ENCODE results near the gene FLOT2. TPM values are rescaled to one million over a fixed set of nuclear protein-coding genes. Genes with fewer than 3 reads are reported as not detected.

The FLOT2 gene
- total RNA-seq, 1 experiment from 2014 or later: 98.1 TPM

DNA sequence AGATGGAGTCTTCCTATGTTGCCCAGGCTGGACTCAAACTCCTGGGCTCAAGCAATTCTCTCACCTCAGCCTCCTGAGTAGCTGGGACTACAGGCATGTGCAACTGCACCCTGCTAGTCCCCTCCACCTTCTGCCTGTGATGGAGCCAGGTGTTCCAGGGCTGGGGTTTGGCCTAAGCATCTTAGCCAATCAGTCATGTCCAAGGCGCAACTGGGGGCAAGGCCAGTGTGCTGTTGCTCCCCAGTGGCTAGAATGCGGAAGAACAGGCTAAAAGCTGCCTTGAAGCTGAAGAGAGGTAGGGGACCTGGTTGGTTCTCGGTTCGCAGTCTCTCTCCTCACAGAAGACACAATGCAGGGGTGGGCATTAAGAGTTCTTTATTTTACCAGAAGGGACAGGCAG, 18.6 kb downstream of the FLOT2 start:
- no peak overlapping the region for H3K9ac ChIP-seq (ENCODE audit: low read length)
- no peak overlapping the region for H2AFZ ChIP-seq (ENCODE audit: low read depth, low read length, poor library complexity, severe bottlenecking)
- ATAC-seq (peak; percentile 99), DNase-seq (ENCODE audit: low read depth, low spot score) (peak; percentile 67)
- peaks cover 0 to 5% of the 10 kb centered on the region in 2 experiments; a peak in 1 of 4 replicates for H3K36me3 ChIP-seq (ENCODE audit: control insufficient read depth in 1 of 2, insufficient read depth in 2 of 2, low read length in 2 of 2)
- H3K4me1 ChIP-seq (ENCODE audit: control insufficient read depth in 1 of 2, insufficient read depth in 2 of 2, low read length in 2 of 2): no peaks in the 10 kb centered on the region; a peak in 1 of 4 replicates
- POLR2A ChIA-PET: interaction anchor here (0.6 to 1.2 kb wide), 5 partner anchors 19 to 154 kb away, joined by 3 to 5 read pairs (median 3); partner anchors contain the start of genes FAM222B and NEK8
- intact Hi-C loops (cut with micrococcal nuclease): loop anchor here (1.0 kb wide), 2 partner anchors 116 to 152 kb away; no protein-coding TSS in a partner anchor
- no peaks in the 10 kb centered on the region for H3K79me2 ChIP-seq (ENCODE audit: insufficient read depth, low read length)
- H3K9me2 ChIP-seq (ENCODE audit: insufficient read depth): no peaks in the 10 kb centered on the region
- TF ChIP-seq JUND (IDR thresholded peaks at IDR 0.05) (no peak), RAD21 (IDR thresholded peaks at IDR 0.05; ENCODE audit: low read depth) (peak; percentile 92)
- TF ChIP-seq, protein P1, sequence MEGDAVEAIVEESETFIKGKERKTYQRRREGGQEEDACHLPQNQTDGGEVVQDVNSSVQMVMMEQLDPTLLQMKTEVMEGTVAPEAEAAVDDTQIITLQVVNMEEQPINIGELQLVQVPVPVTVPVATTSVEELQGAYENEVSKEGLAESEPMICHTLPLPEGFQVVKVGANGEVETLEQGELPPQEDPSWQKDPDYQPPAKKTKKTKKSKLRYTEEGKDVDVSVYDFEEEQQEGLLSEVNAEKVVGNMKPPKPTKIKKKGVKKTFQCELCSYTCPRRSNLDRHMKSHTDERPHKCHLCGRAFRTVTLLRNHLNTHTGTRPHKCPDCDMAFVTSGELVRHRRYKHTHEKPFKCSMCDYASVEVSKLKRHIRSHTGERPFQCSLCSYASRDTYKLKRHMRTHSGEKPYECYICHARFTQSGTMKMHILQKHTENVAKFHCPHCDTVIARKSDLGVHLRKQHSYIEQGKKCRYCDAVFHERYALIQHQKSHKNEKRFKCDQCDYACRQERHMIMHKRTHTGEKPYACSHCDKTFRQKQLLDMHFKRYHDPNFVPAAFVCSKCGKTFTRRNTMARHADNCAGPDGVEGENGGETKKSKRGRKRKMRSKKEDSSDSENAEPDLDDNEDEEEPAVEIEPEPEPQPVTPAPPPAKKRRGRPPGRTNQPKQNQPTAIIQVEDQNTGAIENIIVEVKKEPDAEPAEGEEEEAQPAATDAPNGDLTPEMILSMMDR (IDR thresholded peaks at IDR 0.05 in 2 of 3, conservative IDR thresholded peaks at IDR 0.05 in 1 of 3; ENCODE audit: borderline replicate concordance in 1 of 3, insufficient read depth in 1 of 3, low read depth in 2 of 3, low read length in 2 of 3): peak; percentile 71 to 87 (median 76)
- BruUV-seq (replicated peaks): no TSS peak
- no peaks in the 10 kb centered on the region for H3K27me3 ChIP-seq (ENCODE audit: insufficient read depth, low read length)
- H3K27ac ChIP-seq (ENCODE audit: low read depth, low read length): no peak overlapping the region
- H4K20me1 ChIP-seq (ENCODE audit: insufficient read depth): no peaks in the 10 kb centered on the region
- H3K4me2 ChIP-seq (ENCODE audit: low read length): no peak overlapping the region
- no peaks in the 10 kb centered on the region for H3K9me3 ChIP-seq (ENCODE audit: control insufficient read depth in 1 of 2, insufficient read depth in 1 of 2, low read depth in 1 of 2, low read length in 2 of 2)
- no peak overlapping the region for H3K4me3 ChIP-seq (replicated peaks in 1 of 2; ENCODE audit: low read depth in 1 of 2, low read length in 2 of 2)
- RAD21 ChIA-PET (ENCODE audit: low non-redundant PET in 1 of 2, low total read pairs in 2 of 2, uncharacterized antibody in 2 of 2, unreplicated experiment in 2 of 2): interaction anchor here (1.0 to 2.3 kb wide), 6 partner anchors 111 to 152 kb away, joined by 3 to 10 read pairs (median 6); partner anchors contain the start of genes NEK8 (in 1 of the 2) and TLCD1 (in 1 of the 2)
- CTCF ChIA-PET: interaction anchor here (0.5 to 2.4 kb wide), 6 partner anchors 14 to 151 kb away, joined by 3 to 57 read pairs (median 6); partner anchors contain the start of genes NEK8 and TLCD1

DNA sequence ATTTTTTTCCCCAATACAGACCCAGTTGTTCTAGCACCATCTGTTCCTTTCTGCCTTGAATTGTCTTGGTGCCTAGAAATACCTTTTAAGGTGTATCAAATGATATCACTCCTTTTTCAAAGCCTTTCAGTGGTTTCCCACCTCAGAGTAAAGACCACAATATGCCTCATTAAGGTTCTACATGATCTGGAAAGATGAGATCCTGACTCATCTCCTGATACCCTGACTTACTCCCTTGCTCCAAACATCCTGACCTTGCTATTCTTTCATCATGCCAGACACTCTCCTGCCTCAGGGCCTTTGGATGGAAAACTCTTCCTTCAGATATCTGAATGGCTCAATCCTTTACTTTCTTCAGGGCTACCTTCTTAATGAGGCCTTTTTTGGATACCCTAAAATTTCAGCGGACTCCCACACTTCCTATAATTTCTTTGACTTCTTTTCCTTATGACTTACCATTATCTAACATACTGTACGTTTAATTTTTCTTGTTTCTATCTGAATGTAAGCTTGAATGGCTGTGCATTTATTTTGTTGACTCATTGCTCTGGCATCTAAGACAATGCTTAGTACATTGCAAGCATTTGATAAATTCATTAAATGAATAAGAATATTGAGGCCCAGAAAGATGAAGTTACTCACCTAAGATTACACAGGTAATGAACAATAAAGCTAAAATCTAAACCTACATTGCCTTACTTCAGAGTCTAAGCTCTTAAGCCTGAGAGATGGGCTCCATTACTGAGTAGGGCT, 19.2 kb downstream of the FLOT2 start:
- ChIA-PET CTCF (interaction anchor here (1.2 to 2.4 kb wide), 5 partner anchors 15 to 150 kb away, joined by 3 to 57 read pairs (median 6); partner anchors contain the start of genes NEK8 and TLCD1), POLR2A (interaction anchor here (0.8 to 1.2 kb wide), 2 partner anchors 36 to 153 kb away, joined by 3 read pairs; partner anchors contain the start of gene FAM222B), RAD21 (ENCODE audit: low non-redundant PET in 1 of 2, low total read pairs in 2 of 2, uncharacterized antibody in 2 of 2, unreplicated experiment in 2 of 2) (interaction anchor here (1.0 to 2.3 kb wide), 6 partner anchors 111 to 151 kb away, joined by 3 to 10 read pairs (median 6); partner anchors contain the start of genes NEK8 (in 1 of the 2) and TLCD1 (in 1 of the 2))
- no peak for ATAC-seq
- Histone ChIP-seq H3K4me3 (replicated peaks in 1 of 2; ENCODE audit: low read depth in 1 of 2, low read length in 2 of 2) (no peak overlapping the region), H3K27ac (ENCODE audit: low read depth, low read length) (no peak overlapping the region), H4K20me1 (ENCODE audit: insufficient read depth) (no peaks in the 10 kb centered on the region), H3K27me3 (ENCODE audit: insufficient read depth, low read length) (no peaks in the 10 kb centered on the region), H3K79me2 (ENCODE audit: insufficient read depth, low read length) (no peaks in the 10 kb centered on the region), H3K36me3 (ENCODE audit: control insufficient read depth in 1 of 2, insufficient read depth in 2 of 2, low read length in 2 of 2) (peaks cover 0 to 5% of the 10 kb centered on the region in 2 experiments; a peak in 1 of 4 replicates), H2AFZ (ENCODE audit: low read depth, low read length, poor library complexity, severe bottlenecking) (no peak overlapping the region), H3K9me3 (ENCODE audit: control insufficient read depth in 1 of 2, insufficient read depth in 1 of 2, low read depth in 1 of 2, low read length in 2 of 2) (no peaks in the 10 kb centered on the region), H3K9ac (ENCODE audit: low read length) (no peak overlapping the region), H3K4me2 (ENCODE audit: low read length) (no peak overlapping the region), H3K4me1 (ENCODE audit: control insufficient read depth in 1 of 2, insufficient read depth in 2 of 2, low read length in 2 of 2) (no peaks in the 10 kb centered on the region; a peak in 1 of 4 replicates), H3K9me2 (ENCODE audit: insufficient read depth) (no peaks in the 10 kb centered on the region)
- no peak for DNase-seq (ENCODE audit: low read depth, low spot score)
- intact Hi-C loops (cut with micrococcal nuclease): no loop called here
- no TSS peak for BruUV-seq (replicated peaks)
- TF ChIP-seq TCF7L2 (IDR thresholded peaks at IDR 0.05; ENCODE audit: borderline replicate concordance, extremely low read depth, insufficient read depth, insufficient read length) (no peak), SIN3A (IDR thresholded peaks at IDR 0.05; ENCODE audit: low read depth) (no peak), ZFX (IDR thresholded peaks at IDR 0.05) (no peak), CBX3 (IDR thresholded peaks at IDR 0.05; ENCODE audit: low read depth) (no peak), ZNF274 (IDR thresholded peaks at IDR 0.05; ENCODE audit: low read depth, low read length) (no peak), RAD21 (IDR thresholded peaks at IDR 0.05; ENCODE audit: low read depth) (no peak), YY1 (IDR thresholded peaks at IDR 0.05; ENCODE audit: extremely low read depth, insufficient replicate concordance, low read depth, low read length) (no peak), SRF (IDR thresholded peaks at IDR 0.05; ENCODE audit: low read depth) (no peak), EZH2phosphoT487 (IDR thresholded peaks at IDR 0.05; ENCODE audit: borderline replicate concordance) (no peak)
- TF ChIP-seq, protein P2, sequence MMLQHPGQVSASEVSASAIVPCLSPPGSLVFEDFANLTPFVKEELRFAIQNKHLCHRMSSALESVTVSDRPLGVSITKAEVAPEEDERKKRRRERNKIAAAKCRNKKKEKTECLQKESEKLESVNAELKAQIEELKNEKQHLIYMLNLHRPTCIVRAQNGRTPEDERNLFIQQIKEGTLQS (IDR thresholded peaks at IDR 0.05): no peak
- TF ChIP-seq, protein P3, sequence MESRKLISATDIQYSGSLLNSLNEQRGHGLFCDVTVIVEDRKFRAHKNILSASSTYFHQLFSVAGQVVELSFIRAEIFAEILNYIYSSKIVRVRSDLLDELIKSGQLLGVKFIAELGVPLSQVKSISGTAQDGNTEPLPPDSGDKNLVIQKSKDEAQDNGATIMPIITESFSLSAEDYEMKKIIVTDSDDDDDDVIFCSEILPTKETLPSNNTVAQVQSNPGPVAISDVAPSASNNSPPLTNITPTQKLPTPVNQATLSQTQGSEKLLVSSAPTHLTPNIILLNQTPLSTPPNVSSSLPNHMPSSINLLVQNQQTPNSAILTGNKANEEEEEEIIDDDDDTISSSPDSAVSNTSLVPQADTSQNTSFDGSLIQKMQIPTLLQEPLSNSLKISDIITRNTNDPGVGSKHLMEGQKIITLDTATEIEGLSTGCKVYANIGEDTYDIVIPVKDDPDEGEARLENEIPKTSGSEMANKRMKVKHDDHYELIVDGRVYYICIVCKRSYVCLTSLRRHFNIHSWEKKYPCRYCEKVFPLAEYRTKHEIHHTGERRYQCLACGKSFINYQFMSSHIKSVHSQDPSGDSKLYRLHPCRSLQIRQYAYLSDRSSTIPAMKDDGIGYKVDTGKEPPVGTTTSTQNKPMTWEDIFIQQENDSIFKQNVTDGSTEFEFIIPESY (IDR thresholded peaks at IDR 0.05; ENCODE audit: extremely low read depth, insufficient replicate concordance, low read length): no peak

Data from HCT116 (cell line).